ENCODE measurements around the gene CCN5. TPM values are rescaled to one million over a fixed set of nuclear protein-coding genes. Genes with fewer than 3 reads are reported as not detected.

The CCN5 gene
- total and polyA plus RNA-seq, 2 of the 13 experiments (the other 11 are each of a cell fraction or from before 2014, with no cell fraction given) = 0.12 TPM; not detected in 1

DNA sequence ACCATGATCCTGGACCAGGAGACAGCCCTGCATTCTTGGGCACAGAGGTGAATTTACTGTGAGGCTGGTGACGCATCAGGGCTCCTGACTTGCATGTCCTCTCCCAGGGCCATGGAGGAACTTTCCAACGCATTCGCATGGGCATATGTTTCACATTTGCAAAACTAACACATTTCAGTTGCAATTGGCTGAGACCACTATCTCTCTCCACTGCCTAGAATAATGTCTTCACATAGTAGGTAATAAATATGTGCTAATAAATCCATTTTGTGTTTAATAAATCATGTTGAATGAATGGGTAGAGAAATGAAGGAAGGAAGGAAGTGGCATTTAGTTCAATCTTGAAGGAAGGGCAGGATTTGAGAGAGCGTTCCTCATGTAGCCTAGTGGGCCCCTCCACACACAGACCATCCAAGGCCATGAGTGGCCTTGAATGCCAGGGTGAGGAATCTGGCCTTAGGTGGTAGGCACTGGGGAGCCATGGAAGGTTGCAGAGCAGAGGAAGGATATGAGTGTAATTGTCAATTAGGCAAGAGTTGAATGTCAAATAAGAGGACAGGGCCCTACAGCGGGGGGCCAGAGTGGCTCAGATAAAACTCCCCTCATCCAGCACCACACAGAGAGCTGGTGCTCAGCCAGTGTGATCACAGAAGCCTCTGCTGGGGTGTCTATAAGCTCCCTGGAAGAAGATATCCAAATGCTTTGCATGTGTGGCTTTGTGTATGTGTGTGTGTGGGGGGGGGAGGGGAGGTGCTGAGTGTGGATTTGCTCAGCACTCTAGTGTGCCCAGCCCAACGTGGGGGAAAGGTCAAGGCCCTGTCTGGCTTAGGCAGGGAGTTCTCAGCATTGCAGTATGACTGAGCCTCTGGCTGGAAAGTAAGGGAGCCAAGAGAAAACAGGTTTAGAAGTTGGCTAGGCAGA, 30.9 kb upstream of the CCN5 start (continued):
- TF ChIP-seq, protein P1, sequence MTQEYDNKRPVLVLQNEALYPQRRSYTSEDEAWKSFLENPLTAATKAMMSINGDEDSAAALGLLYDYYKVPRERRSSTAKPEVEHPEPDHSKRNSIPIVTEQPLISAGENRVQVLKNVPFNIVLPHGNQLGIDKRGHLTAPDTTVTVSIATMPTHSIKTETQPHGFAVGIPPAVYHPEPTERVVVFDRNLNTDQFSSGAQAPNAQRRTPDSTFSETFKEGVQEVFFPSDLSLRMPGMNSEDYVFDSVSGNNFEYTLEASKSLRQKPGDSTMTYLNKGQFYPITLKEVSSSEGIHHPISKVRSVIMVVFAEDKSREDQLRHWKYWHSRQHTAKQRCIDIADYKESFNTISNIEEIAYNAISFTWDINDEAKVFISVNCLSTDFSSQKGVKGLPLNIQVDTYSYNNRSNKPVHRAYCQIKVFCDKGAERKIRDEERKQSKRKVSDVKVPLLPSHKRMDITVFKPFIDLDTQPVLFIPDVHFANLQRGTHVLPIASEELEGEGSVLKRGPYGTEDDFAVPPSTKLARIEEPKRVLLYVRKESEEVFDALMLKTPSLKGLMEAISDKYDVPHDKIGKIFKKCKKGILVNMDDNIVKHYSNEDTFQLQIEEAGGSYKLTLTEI (CRISPR knock-in tag; conservative IDR thresholded peaks at IDR 0.05) = no peak
- TF ChIP-seq KLF16 (CRISPR knock-in tag; IDR thresholded peaks at IDR 0.05) (no peak), ZMYM3 (CRISPR knock-in tag; IDR thresholded peaks at IDR 0.05) (0 out of 2 replicates have a peak, but pooled peaks have one; percentile 35), DNMT1 (CRISPR knock-in tag; IDR thresholded peaks at IDR 0.05) (no peak), ZNF20 (CRISPR knock-in tag; IDR thresholded peaks at IDR 0.05) (no peak), ZC3H13 (CRISPR knock-in tag; IDR thresholded peaks at IDR 0.05) (no peak), FIP1L1 (IDR thresholded peaks at IDR 0.05; ENCODE audit: borderline replicate concordance, insufficient read depth, low read depth, low read length) (no peak), TP53 (CRISPR knock-in tag; conservative IDR thresholded peaks at IDR 0.05) (no peak)
- TF ChIP-seq, protein P2, sequence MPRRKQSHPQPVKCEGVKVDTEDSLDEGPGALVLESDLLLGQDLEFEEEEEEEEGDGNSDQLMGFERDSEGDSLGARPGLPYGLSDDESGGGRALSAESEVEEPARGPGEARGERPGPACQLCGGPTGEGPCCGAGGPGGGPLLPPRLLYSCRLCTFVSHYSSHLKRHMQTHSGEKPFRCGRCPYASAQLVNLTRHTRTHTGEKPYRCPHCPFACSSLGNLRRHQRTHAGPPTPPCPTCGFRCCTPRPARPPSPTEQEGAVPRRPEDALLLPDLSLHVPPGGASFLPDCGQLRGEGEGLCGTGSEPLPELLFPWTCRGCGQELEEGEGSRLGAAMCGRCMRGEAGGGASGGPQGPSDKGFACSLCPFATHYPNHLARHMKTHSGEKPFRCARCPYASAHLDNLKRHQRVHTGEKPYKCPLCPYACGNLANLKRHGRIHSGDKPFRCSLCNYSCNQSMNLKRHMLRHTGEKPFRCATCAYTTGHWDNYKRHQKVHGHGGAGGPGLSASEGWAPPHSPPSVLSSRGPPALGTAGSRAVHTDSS (CRISPR knock-in tag; conservative IDR thresholded peaks at IDR 0.05) = no peak
